PC-9 (cell line): ENCODE measurements around the gene WDR44. TPM values are rescaled to one million over a fixed set of nuclear protein-coding genes. Genes with fewer than 3 reads are reported as not detected.

Experiments used
- BruUV-seq: library from RNA; stranded (reverse); fragments of 400-500 nt; replicated peaks from 2 replicates; lab custom pipeline; 2021; lab: Mats Ljungman, UMichigan
- CTCF ChIA-PET: fragments of 300-600 bp; sonication (Branson Sonifier 250); formaldehyde crosslinking; loops from one replicate; lab custom pipeline; 2022; ENCODE audit warnings: antibody characterized with exemption; lab: Charles Lee
- POLR2A ChIA-PET: fragments of 300-600 bp; sonication (Branson Sonifier 250); formaldehyde crosslinking; loops from one replicate; lab custom pipeline; 2022; ENCODE audit warnings: antibody characterized with exemption; ENCODE audit not compliant: unreplicated experiment; lab: Charles Lee
- DNase-seq, 2 experiments: peaks; one replicate each; pipeline versions ENCODE4 v3.0.0 to v3.0.0-alpha.2; 2015 to 2022; ENCODE audit warnings: mixed read lengths in 1 of 2
- H2AFZ ChIP-seq: fragments of 200-600 bp; sonication (generic); 2 replicates; pipeline ENCODE4 v1.8.1; 2017; ENCODE audit warnings: antibody characterized with exemption
- H3F3A ChIP-seq: fragments of 200-600 bp; sonication (generic); 2 replicates; pipeline ENCODE4 v1.8.1; 2017; ENCODE audit warnings: antibody characterized with exemption, mild to moderate bottlenecking, low read depth; ENCODE audit not compliant: insufficient read depth
- H3K27ac ChIP-seq: fragments of 200-600 bp; sonication (generic); 2 replicates; pipeline ENCODE4 v1.6.1; 2016; ENCODE audit warnings: mixed run types
- H3K27me3 ChIP-seq: fragments of 200-600 bp; sonication (generic); 2 replicates; pipeline ENCODE4 v1.6.1; 2016; ENCODE audit warnings: low read depth, mixed run types; ENCODE audit not compliant: insufficient read depth
- H3K36me3 ChIP-seq: fragments of 200-600 bp; sonication (generic); 2 replicates; pipeline ENCODE4 v1.6.1; 2016; ENCODE audit warnings: low read depth, mixed run types
- H3K4me1 ChIP-seq: fragments of 200-600 bp; sonication (generic); replicated peaks from 2 replicates; pipeline ENCODE4 v1.6.1; 2016; ENCODE audit warnings: mixed run types; ENCODE audit not compliant: insufficient read depth
- H3K4me2 ChIP-seq: fragments of 200-600 bp; sonication (generic); 2 replicates; pipeline ENCODE4 v1.6.1; 2017; ENCODE audit warnings: mixed run types
- H3K4me3 ChIP-seq: fragments of 200-600 bp; sonication (generic); 2 replicates; pipeline ENCODE4 v1.6.1; 2016; ENCODE audit warnings: mixed run types
- H3K79me2 ChIP-seq: fragments of 200-600 bp; sonication (generic); 2 replicates; pipeline ENCODE4 v1.6.1; 2017; ENCODE audit warnings: low read depth, mixed run types
- H3K9me2 ChIP-seq: fragments of 200-600 bp; sonication (generic); 2 replicates; pipeline ENCODE4 v1.8.1; 2017; ENCODE audit warnings: mild to moderate bottlenecking; ENCODE audit not compliant: insufficient read depth
- H3K9me3 ChIP-seq: fragments of 200-600 bp; sonication (generic); 2 replicates; pipeline ENCODE4 v1.8.1; 2016; ENCODE audit warnings: low read depth; ENCODE audit not compliant: insufficient read depth
- H4K20me1 ChIP-seq: fragments of 200-600 bp; sonication (generic); 2 replicates; pipeline ENCODE4 v1.8.1; 2017; ENCODE audit not compliant: insufficient read depth
- CTCF ChIP-seq: fragments of 200-600 bp; sonication (generic); conservative IDR thresholded peaks from 2 replicates; pipeline ENCODE4 v1.6.1; 2017; ENCODE audit warnings: mixed run types, antibody characterized with exemption, mild to moderate bottlenecking, moderate library complexity
- EZH2 ChIP-seq: fragments of 200-600 bp; sonication (generic); IDR thresholded peaks from 2 replicates; pipeline ENCODE4 v1.8.0; 2017; ENCODE audit warnings: antibody characterized with exemption, low read depth
- intact Hi-C: fragments of 100-400 bp; cut with micrococcal nuclease; formaldehyde crosslinking; loops from one replicate; pipeline ENCODE4 v1.10.0; 2022; ENCODE audit not compliant: unreplicated experiment
- total RNA-seq: library from RNA; stranded (reverse); gene quantifications from 2 replicates; pipeline ENCODE4 v1.2.3, GENCODE V29; 2021

WDR44 gene
- total RNA-seq, 1 experiment from 2014 or later, result 30.9 TPM

GRCh38 chrX:118356154-118356701 is 10.3 kb downstream of the WDR44 start:
- Histone ChIP-seq H3K4me2 (no peak overlapping the region), H3K4me3 (no peak overlapping the region), H3K27ac (peak overlapping the region; percentile 48), H3K36me3 (peaks cover 6% of the 10 kb centered on the region; the same call in 1 of the 2 replicates), H4K20me1 (no peaks in the 10 kb centered on the region), H3K9me3 (no peaks in the 10 kb centered on the region), H3K4me1 (peaks cover 41% of the 10 kb centered on the region), H3K27me3 (no peaks in the 10 kb centered on the region), H3K79me2 (peaks cover 92% of the 10 kb centered on the region), H2AFZ (no peak overlapping the region), H3F3A (peaks cover 9% of the 10 kb centered on the region), H3K9me2 (no peaks in the 10 kb centered on the region)
- ChIA-PET CTCF (no interaction called here), POLR2A (interaction anchor here (0.6 kb wide), 1 partner anchor 9 kb away, joined by 4 read pairs; no protein-coding TSS in a partner anchor)
- DNase-seq, result no peak
- intact Hi-C loops, result loop anchor here (1.0 kb wide), 1 partner anchor 9 kb away; no protein-coding TSS in a partner anchor
- TSS peak; percentile 4 for BruUV-seq
- TF ChIP-seq EZH2 (no peak), CTCF (no peak)

- no TSS peak for BruUV-seq
- CTCF ChIA-PET, result interaction anchor here (0.5 kb wide), 1 partner anchor 17 kb away, joined by 3 read pairs; no protein-coding TSS in a partner anchor
- H3K36me3 ChIP-seq, result no peaks in the 10 kb centered on the region
- no peak overlapping the region for H3K4me3 ChIP-seq
- H4K20me1 ChIP-seq, result 0 out of 2 replicates have a peak, but pooled peaks cover 15% of the 10 kb centered on the region
- no peak overlapping the region for H2AFZ ChIP-seq
- H3F3A ChIP-seq, result peaks cover 9% of the 10 kb centered on the region; the same call in 1 of the 2 replicates
- H3K27me3 ChIP-seq, result no peaks in the 10 kb centered on the region
- intact Hi-C loops, result no loop called here
- H3K9me3 ChIP-seq, result no peaks in the 10 kb centered on the region
- POLR2A ChIA-PET, result interaction anchor here (0.5 to 0.6 kb wide), 3 partner anchors 12 to 60 kb away, joined by 4 to 7 read pairs (median 6); partner anchors contain the start of gene WDR44
- H3K79me2 ChIP-seq, result peaks cover 91% of the 10 kb centered on the region
- DNase-seq, result peak in 1 of 2 experiments; percentile 68
- TF ChIP-seq CTCF (no peak), EZH2 (no peak)
- H3K9me2 ChIP-seq, result no peaks in the 10 kb centered on the region
- peak overlapping the region; percentile 21 for H3K4me2 ChIP-seq
- H3K4me1 ChIP-seq, result peaks cover 24% of the 10 kb centered on the region
- H3K27ac ChIP-seq, result peak overlapping the region; percentile 59
Measured at GRCh38 chrX:118360429-118361125, 14.7 kb downstream of the WDR44 start.

DNA sequence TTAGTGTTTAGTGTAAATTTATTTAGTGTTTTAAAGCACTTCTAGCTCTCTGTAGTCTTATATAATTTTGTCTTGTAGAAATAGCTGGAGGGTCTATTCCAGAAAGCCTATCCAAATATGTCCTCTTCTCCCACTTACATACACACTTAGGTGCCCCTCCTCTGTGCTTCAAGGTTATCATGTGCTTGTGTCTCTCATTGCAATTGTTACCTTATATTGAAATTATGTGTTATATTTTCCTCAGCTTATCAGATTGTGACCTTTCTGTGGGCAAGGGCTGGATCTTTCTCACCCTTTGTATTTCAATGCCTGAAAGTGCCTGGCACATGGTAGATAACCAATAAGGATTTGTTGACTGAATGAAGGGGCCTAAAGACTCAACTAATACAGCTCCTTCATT is 18.4 kb downstream of the WDR44 start:
- no peaks in the 10 kb centered on the region for H3K36me3 ChIP-seq
- peaks cover 9% of the 10 kb centered on the region; the same call in 1 of the 2 replicates for H3F3A ChIP-seq
- DNase-seq, result no peak
- H3K4me2 ChIP-seq, result no peak overlapping the region
- intact Hi-C loops, result no loop called here
- H3K27ac ChIP-seq, result no peak overlapping the region
- 0 out of 2 replicates have a peak, but pooled peaks cover 18% of the 10 kb centered on the region for H4K20me1 ChIP-seq
- TF ChIP-seq EZH2, result no peak
- no peak for TF ChIP-seq CTCF
- no peak overlapping the region for H3K4me3 ChIP-seq
- H3K9me2 ChIP-seq, result no peaks in the 10 kb centered on the region
- peaks cover 61% of the 10 kb centered on the region for H3K79me2 ChIP-seq
- BruUV-seq, result no TSS peak
- H3K27me3 ChIP-seq, result no peaks in the 10 kb centered on the region
- ChIA-PET CTCF (no interaction called here), POLR2A (no interaction called here)
- H3K4me1 ChIP-seq, result peaks cover 15% of the 10 kb centered on the region
- no peak overlapping the region for H2AFZ ChIP-seq
- H3K9me3 ChIP-seq, result no peaks in the 10 kb centered on the region
